ENCODE measurements around the gene ZNF714.

The ZNF714 gene

DNA sequence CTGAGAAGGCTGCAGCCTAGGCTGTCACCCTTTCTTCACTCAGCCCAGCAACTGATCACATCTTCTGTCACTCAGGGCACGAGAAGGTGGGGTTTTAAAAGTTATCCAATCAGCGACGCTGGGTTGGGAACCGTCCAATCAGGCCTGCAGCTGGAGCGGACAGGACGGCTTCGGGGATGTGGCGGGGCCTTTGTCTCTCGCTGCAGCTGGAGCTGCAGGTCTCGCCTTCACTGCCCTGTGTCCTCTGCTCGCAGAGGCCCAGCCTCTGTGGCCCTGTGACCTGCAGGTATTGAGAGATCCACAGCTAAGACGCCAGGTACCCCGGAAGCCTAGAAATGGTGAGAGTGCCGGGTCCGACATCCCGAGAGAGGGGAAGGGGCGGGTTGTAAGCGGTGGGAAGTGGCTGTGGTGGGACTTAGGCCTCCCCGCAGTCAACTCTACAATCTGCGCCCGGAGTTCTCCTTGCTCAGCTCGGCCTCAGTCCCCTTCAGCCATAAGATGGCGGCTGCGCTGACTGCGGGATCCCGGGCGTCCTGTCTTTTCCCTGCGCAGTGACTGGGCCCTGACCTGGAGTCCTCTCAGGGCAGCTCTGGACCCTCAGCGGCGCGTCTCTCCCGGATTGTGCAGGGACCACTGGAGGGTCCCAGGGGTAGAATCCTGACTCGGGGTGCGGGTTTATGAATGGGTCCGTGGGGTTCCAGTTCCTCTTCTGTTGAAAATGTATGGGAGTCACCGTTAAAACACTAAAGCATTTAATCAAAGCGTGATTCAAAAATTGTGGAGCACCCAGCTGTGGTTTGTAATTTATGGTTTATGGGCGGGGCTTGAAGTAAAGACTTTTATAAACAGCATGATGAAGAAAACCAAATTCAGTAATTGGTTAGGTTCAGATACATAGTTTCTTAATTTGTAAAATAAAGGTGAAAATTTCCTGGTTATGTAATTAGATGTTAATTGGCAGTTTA, at the start of gene ZNF714:
ZNF714 (plus strand) TSS at position 193 of the 965 bp plus-strand sequence. CDS start 16,066 bp downstream, outside the sequence.
- Histone ChIP-seq H4K20me1 (ENCODE audit: low read depth, low read length) (no peaks in the 10 kb centered on the region), H2AFZ (ENCODE audit: low read depth, low read length, severe bottlenecking) (peak within 1 kb of the TSS; percentile 5), H3K9me3 (ENCODE audit: insufficient read depth, low read length) (no peaks in the 10 kb centered on the region), H3K27me3 (ENCODE audit: low read length) (no peaks in the 10 kb centered on the region), H3K79me2 (ENCODE audit: insufficient read depth, low read length) (peaks cover 27% of the 10 kb centered on the region), H3K4me2 (ENCODE audit: low read depth, low read length, poor library complexity, severe bottlenecking) (peak within 1 kb of the TSS; percentile 54), H3K36me3 (ENCODE audit: low read length) (peaks cover 9% of the 10 kb centered on the region; the same call in 1 of the 2 replicates), H3K9me2 (replicated peaks; ENCODE audit: insufficient read depth, low read length) (no peaks in the 10 kb centered on the region), H3K27ac (ENCODE audit: low read depth, low read length) (peak within 1 kb of the TSS; percentile 62), H3K4me3 (ENCODE audit: insufficient read depth, low read length, poor library complexity, severe bottlenecking) (peak within 1 kb of the TSS; percentile 69), H3K9ac (ENCODE audit: low read length) (peak within 1 kb of the TSS; percentile 59), H3F3A (ENCODE audit: insufficient read depth) (no peaks in the 10 kb centered on the region)
- TF ChIP-seq EZH2phosphoT487 (conservative IDR thresholded peaks at IDR 0.05; ENCODE audit: low read length) = no peak
- TF ChIP-seq CTCF (IDR thresholded peaks at IDR 0.05; ENCODE audit: insufficient read depth, low read length, poor library complexity, severe bottlenecking) = no peak

GRCh38 chr19:21045028-21045427, 37.0 kb upstream of the ZNF714 start:
- Histone ChIP-seq H3K27me3 (ENCODE audit: low read length) (no peaks in the 10 kb centered on the region), H3K9me3 (ENCODE audit: insufficient read depth, low read length) (peaks cover 10% of the 10 kb centered on the region; the same call in 1 of the 2 replicates), H3K79me2 (ENCODE audit: insufficient read depth, low read length) (peaks cover 82% of the 10 kb centered on the region), H3F3A (ENCODE audit: insufficient read depth) (no peaks in the 10 kb centered on the region), H3K9ac (ENCODE audit: low read length) (no peak overlapping the region), H3K9me2 (replicated peaks; ENCODE audit: insufficient read depth, low read length) (no peaks in the 10 kb centered on the region), H4K20me1 (ENCODE audit: low read depth, low read length) (no peaks in the 10 kb centered on the region; the same call in 1 of the 2 replicates), H2AFZ (ENCODE audit: low read depth, low read length, severe bottlenecking) (no peak overlapping the region), H3K4me2 (ENCODE audit: low read depth, low read length, poor library complexity, severe bottlenecking) (no peak overlapping the region), H3K36me3 (ENCODE audit: low read length) (peaks cover 77% of the 10 kb centered on the region), H3K4me3 (ENCODE audit: insufficient read depth, low read length, poor library complexity, severe bottlenecking) (no peak overlapping the region), H3K27ac (ENCODE audit: low read depth, low read length) (no peak overlapping the region)
- TF ChIP-seq CTCF (IDR thresholded peaks at IDR 0.05; ENCODE audit: insufficient read depth, low read length, poor library complexity, severe bottlenecking) = no peak
- TF ChIP-seq EZH2phosphoT487 (conservative IDR thresholded peaks at IDR 0.05; ENCODE audit: low read length) = no peak

GRCh38 chr19:21046489-21046888, 35.5 kb upstream of the ZNF714 start:
- Histone ChIP-seq H3K36me3 (ENCODE audit: low read length) (peaks cover 78% of the 10 kb centered on the region), H3K9me3 (ENCODE audit: insufficient read depth, low read length) (peaks cover 10% of the 10 kb centered on the region; the same call in 1 of the 2 replicates), H3K27ac (ENCODE audit: low read depth, low read length) (no peak overlapping the region), H3F3A (ENCODE audit: insufficient read depth) (no peaks in the 10 kb centered on the region), H3K4me3 (ENCODE audit: insufficient read depth, low read length, poor library complexity, severe bottlenecking) (no peak overlapping the region), H3K9me2 (replicated peaks; ENCODE audit: insufficient read depth, low read length) (no peaks in the 10 kb centered on the region), H3K79me2 (ENCODE audit: insufficient read depth, low read length) (peaks cover 81% of the 10 kb centered on the region), H4K20me1 (ENCODE audit: low read depth, low read length) (no peaks in the 10 kb centered on the region; the same call in 1 of the 2 replicates), H3K27me3 (ENCODE audit: low read length) (no peaks in the 10 kb centered on the region), H3K9ac (ENCODE audit: low read length) (no peak overlapping the region), H3K4me2 (ENCODE audit: low read depth, low read length, poor library complexity, severe bottlenecking) (no peak overlapping the region), H2AFZ (ENCODE audit: low read depth, low read length, severe bottlenecking) (no peak overlapping the region)
- TF ChIP-seq CTCF (IDR thresholded peaks at IDR 0.05; ENCODE audit: insufficient read depth, low read length, poor library complexity, severe bottlenecking) (no peak), EZH2phosphoT487 (conservative IDR thresholded peaks at IDR 0.05; ENCODE audit: low read length) (no peak)

Data from SU-DHL-6 (cell line).